Ammon's horn (tissue), 1 donor: ENCODE measurements around the gene ARID3A.

Experiments
- DNase-seq: peaks from one replicate; pipeline ENCODE4 v3.0.0-alpha.2; 2016; ENCODE audit warnings: low spot score

Gene ARID3A

DNA sequence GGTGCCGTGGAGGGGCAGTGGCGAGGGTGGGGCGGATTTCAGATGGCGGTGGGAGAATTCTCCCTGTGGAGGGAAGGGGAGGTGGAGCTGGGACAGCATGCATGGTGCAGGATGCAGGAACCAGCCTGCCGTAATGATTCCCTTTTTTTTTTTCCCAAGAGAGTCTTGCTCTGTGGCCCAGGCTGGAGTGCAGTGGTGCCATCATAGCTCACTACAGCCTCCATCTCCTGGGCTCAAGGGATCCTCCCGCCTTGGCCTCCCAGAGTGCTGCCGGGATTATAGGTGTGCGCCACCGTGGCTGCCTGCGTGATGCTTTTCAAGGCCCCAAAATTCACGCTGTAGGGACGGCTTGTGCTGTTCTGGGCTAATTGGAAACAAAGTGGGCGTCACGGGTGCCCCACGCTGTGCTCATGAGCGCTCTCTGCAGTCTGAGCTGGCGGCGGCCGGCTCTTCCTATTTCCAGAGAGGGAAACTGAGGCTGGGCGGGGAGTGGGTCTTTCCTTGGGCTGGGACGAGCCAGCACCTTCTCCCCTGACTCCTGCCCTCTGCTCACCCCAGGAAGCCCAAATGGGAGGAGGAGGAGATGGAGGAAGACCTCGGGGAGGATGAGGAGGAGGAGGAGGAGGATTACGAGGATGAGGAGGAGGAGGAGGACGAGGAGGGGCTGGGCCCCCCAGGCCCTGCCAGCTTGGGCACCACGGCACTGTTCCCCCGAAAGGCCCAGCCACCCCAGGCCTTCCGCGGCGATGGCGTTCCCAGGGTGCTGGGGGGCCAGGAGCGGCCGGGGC, 6.2 kb downstream of the ARID3A start:
- DNase-seq = no peak

DNA sequence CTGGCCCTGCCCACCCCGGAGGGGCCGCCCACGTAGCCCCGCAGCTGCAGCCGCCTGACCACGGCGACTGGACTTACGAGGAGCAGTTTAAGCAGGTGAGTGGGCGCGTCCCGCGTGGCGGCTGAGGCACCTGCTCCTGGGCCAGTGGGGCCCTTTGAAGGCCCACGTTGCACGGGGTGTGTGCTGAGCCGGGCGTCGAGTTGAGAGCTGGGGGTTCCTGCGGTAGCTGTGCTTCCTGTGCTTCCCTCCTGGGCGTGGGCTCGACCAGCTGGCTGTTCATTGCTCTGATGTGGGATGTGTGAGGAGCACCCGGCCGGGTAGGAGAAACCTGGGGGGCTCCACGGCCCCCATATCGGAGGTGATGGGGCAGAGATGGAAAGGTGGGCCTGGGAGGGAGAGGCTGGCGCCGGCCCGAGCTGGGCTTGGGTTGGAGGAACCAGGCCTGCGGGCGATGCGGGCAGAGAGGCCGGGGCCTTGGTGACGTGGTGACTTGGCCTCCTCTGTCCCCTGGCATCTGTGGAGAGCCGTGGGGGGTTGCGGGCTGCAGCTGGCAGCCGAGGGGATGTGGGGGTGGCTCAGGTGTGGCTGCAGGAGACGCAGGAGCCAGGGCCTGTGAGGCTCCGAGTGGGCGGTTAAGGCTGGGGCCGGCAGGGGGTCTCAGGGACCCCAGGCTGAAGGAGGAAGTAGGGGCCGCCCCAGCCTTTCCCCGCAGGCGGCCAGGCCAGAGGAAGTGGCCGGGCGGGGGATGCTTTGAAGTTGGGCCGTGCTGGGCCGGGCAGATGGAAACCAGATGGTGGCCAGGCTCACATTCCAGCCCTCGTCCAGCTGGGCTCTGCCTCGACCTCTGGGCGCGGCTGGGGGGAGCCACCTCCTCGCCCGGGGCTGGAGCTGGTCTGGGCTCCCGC, 7.1 kb downstream of the ARID3A start:
- DNase-seq = peak; percentile 50

DNA sequence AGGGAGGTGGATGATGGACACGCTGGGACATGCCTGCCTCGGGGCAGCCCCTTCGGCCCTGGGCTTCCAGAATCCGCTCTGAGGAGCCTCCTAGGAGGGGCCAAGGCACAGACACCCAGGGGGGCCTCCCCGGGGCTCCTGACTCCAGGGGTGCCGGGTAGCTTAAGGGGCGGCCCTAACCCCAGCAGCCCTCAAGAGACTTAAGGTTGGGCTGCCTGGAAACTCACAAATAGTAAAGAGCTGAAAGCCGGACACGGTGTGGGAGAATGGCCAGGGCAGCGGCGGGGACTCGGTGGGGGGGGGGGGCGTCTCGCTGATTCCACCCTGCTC, 7.7 kb downstream of the ARID3A start:
- DNase-seq = no peak

DNA sequence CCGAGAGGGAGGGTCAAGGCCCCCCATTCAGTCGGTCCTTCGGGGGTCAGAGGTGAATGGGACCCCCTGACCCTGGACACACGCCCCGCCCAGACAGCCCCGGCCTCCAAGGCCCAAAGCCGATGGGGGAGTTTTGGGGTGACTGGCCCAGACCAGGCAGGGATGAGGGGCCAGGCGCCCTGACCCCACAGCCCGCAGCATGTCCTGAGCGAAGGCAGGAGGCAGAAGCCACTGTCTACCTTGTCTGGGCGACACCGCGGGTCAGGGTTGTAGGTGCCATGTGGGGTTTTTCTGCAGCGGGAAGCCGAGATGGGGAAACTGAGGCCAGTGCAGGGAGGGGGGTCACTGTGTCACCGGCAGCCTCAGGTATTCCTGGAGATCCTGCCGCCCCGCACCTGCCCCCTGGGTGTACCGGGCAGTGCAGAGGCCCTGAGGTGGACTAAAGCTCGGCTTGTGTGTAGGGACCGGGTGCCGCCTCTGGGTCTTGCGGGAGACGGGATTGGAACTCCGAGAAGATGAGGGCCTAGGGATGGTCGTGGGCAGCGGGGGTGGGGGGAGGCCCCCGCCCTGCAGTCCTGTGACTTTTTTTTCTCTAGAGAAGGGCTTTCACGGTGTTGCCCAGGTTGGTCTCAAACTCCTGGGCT, 8.5 kb downstream of the ARID3A start:
- DNase-seq = no peak

DNA sequence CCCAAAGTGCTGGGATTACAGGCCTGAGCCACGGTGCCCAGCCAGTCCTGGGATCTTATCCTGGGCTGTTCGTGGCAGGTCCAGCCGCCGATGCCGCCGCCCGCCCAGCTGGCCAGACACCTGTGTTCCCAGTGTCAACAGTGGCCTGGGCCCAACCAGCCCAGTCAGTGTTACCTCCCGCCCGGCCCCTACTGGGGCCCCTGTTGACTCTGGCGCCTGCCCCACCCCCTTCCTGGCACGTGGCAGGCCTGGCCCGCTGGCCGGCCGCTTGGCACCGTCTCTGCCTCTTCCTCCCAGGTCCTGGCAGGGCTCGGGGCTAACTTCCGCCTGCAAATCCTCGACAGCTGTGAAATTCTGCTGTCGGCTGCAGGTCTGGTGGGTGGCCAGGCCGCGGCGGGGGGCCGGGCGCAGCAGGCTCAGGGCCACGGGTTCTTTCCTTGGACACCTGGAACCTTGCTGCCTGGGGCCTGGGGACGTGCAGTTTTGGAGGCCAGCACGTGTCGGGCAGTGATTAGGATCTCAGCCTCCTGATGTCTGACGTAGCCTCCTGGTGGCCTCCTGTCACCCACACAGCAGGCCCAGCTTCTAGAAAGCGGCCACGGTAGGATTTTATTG, 9.1 kb downstream of the ARID3A start:
- DNase-seq = peak; percentile 81

DNA sequence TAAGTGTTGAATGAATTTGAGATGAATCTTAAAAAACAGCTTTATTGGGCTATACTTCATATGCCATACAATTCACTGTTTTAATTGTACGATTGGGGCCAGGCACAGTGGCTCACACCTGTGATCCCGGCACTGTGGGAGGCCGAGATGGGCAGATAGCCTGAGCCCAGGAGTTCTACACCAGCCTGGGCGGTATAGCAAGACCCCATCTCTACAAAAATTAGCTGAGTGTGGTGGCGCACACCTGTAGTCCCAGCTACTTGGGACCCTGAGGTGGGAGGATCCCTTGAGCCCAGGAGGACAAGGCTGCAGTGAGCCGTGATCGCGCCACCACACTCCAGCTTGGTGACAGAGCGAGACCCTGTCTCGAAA, 10.3 kb downstream of the ARID3A start:
- DNase-seq = no peak

DNA sequence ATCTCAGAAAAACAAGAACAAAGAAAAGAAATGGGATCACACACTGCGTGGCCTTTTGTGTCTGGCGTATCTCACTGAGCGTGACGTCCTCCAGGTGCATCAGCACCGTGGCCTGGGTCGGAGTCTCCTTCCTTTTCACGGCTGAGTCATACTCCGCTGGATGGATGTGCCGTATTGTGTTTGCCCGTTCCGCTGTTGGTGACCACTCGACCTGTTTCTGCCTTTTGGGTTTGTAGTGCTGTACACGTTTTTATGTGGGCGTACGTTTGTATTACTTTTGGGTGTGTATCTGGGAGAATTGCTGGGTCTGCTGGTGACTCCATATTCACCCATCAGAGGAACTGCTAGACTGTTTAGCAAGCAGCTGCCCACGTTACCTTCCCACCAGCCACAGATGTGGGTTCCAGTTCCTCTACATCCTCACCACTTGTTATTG, 11.4 kb downstream of the ARID3A start:
- DNase-seq = no peak

DNA sequence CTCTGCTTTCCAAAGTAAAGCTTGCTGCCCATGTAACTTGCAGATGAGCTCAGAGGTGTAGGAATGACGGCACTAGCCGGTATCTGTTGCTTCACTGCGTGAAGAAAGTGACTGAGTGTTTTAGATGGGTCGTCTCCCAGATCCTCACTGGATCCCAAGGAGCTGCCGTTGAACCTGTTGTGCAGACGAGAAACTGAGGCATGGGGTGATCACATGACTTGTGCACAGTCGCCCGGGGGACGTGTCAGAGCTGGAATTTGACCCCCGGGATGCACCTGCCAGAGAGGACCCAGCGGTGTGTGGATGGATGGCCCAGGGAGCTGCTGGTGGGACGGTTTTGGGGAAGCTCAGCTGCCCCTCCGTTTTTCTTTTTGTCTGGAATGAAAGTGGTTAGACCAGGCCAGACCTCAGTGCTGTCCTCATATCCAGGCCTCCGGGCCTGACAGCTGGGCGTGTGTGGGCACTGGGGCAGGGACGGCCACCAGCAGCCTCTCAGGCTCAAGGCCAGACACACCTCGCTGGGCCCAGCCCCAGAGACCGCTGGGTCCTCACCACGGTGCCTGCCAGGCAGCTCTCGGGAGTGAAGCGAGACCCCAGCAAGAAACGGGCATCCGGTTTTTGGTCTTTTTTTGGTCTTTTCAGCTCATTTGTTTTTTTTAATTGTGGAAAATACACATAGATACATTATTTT, 12.5 kb downstream of the ARID3A start:
- no peak for DNase-seq

DNA sequence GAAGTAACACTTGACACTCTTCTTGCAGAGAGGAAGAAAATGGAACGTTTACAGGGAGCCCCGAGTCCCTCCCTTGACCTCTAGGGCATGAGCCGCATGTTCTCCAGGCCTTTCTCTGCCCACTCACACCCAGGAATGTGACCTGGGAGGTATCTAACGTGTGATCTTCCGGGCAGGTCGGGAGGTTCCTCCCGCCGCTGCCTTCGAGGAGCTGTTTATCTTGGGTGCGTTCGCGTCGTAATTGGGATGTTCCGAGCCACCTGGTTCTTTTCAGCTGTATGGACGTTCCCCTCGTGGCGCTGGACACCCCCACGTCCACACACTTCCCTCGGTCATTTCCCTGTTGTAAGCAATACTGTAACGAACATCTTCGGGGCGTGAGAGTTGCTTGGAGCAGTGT, 13.6 kb downstream of the ARID3A start:
- no peak for DNase-seq

DNA sequence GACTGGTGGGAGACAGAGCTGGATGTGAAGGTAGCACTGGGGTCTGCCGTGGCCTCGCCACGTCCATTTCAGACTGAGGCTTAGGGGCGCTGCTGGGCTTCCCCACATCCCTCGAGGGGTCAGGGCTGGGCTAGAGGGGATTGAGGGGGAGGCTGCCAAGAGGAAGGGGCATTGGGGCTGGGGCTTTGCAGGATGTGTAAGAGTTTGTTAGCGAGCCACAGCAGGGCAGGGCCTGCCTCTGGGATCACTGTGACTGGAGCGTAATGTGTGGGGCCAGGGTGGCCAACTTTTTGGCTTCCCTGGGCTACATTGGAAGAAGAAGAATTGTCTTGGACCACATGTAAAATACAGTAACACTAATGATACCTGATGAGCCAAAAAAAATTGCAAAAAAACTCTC, 14.1 kb downstream of the ARID3A start:
- no peak for DNase-seq

DNA sequence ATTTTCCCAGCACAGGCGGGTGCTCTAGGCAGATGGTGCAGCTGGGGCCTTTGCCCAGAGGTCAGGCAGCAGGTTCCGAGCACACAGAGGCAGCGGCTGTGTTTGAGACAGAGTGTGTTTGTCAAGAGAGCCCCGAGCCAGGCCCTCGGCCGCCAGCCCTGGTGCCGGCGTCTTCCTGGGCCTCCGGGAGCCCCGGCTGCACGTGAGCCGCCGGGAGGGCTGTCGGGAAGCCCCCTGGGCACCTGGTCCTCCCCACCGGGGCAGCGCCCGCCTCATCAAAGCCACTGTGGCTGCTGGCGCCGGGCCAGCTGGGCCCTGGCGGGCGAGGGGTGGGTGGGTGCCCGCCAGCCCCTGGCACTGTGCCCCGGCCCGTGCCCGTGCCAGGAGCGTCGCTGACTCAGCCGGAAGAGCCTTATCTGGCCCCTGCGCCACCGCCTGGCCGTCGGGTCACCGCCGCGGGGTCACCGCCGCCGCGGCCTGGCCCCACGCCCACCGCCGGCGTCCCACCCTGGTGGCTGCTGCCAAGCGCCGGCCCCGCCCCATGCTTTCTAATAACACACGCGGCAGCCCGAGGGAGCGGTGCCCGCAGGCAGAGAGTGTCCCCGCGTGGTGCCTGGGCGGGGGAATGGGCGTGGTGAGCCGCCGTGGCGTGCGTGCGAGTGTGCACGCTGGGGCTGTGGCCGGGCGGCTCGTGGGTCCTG, 14.9 kb downstream of the ARID3A start:
- DNase-seq = peak; percentile 76

DNA sequence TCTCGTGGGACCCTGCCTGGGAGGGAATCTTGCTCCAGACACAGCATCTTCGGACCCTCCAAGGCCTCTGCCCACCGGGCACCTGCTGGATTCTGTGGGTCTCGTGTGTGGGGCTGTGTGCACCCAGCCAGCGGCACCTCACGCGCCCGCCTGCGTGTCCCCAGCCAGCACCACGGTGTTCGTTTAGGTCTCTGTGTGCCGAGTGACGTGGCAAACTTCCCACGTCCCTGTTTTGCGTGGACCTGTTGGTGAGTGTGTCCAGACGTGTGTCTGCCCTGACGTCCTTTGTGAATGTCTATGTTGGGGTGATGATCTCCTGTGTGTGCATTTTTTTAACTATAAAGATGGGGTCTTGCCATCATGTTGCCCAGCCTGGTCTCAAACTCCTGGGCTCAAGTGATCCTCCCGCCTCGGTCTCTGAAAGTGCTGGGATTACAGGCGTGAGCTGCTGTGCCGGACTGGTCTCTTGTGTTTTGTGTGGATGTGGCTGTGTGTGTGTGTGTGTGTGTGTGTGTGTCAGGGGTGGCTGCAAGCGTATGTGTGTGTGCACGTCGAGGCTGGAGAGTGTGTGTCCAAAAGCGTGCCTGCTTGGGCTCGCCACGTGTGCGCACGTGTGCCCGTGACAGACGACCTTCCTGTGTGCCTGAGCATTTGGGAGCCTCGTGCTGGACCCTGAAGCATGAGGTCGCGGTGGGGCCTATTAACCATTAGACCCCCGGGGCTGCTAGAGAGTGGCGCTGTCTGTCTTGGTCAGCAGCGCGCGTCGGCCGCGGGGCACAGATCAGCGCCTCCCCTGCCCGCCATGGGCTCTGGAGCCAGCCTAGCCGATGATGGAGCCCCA, 15.7 kb downstream of the ARID3A start:
- no peak for DNase-seq

DNA sequence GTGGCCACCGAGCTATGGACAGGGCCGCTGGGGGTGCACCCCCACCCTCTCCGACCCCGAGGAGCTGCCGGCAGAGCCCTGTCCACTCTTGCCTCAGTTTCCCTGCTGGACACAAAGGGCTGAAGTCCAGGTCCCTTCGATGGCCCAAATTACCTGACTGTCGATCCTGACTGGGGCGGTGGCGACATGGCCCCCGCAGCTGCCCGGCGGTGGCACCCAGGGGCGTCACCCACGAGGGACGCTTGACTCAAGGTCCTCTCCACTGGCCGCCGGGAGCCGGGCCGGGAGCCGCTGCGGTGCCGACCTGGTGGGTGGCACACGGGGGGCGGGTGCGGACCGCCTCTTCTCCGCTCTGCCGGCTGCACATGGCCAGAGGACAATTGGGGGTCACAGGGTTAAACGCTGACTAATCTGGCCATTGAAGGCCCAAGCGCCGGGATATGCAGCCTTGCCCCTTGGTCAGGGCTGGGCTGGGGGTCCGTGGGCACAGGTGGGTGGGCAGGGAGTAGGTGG, 16.4 kb downstream of the ARID3A start:
- no peak for DNase-seq

DNA sequence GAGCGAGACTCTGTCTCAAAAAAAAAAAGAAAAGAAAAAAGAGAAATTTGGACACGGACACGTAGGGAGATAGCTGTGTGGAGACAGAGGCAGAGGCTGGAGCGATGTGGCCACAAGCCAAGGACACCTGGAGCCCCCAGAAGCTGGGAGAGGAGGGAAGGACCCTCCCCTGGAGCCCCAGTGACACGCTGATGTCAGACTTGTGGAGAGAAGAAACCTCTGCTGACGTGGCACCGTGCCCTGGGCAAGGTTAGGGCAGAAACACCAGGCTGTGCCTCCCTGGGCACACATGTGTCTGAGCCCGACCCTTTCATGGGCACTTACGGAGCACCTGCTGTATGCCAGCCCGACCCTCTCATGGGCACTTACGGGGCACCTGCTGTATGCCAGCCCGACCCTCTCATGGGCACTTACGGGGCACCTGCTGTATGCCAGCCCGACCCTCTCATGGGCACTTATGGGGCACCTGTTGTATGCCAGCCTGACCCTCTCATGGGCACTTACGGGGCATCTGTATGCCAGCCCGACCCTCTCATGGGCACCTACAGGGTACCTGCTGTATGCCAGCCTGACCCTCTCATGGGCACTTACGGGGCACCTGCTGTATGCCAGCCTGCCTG, 17.8 kb downstream of the ARID3A start:
- DNase-seq = no peak

DNA sequence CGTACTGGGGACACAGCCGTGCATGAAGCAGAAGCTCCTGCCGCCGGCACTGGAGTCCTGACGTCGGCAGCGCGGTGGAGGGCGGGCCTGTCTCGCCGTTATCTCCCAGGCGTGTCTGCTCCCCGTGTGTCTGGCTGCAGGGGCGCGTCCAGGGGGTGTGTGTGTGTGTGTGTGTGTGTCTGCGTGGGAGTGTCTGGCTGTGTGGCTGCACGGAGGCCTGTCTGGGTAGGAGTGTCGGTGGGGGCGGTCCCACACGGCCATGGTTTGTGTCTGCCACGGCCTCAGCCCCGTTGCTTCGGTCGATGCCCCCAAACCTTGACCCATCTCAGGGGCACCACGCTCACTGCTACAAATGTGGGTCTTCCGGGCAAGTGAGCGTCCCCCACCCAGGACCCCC, 18.3 kb downstream of the ARID3A start:
- DNase-seq = no peak

DNA sequence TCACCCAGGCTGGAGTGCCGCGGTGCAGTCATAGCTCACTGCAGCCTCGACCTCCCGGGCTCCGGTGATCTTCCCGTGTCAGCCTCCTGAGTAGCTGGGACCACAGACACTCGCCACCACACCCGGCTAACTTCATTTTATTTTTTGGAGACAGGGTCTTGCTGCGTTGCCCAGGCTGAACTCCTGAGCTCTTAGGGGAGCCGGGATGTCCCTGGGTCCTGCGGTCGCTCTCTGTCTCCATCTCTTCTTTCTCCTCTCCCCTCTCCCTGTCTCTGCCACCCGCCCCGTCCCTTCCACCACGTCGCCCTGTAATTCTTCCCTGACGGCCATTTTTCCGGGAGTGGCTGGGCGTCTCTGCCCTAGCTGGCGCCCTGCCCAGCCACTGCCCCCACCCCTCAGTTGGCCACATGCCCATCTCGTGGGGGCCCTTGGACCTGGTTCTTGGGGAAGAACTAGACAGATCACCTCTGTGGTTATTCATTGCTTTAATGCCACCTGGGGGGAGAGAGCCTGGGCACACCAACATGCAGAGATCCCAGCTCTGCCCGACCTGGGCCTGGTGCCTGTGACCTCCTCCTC, 18.9 kb downstream of the ARID3A start:
- no peak for DNase-seq

DNA sequence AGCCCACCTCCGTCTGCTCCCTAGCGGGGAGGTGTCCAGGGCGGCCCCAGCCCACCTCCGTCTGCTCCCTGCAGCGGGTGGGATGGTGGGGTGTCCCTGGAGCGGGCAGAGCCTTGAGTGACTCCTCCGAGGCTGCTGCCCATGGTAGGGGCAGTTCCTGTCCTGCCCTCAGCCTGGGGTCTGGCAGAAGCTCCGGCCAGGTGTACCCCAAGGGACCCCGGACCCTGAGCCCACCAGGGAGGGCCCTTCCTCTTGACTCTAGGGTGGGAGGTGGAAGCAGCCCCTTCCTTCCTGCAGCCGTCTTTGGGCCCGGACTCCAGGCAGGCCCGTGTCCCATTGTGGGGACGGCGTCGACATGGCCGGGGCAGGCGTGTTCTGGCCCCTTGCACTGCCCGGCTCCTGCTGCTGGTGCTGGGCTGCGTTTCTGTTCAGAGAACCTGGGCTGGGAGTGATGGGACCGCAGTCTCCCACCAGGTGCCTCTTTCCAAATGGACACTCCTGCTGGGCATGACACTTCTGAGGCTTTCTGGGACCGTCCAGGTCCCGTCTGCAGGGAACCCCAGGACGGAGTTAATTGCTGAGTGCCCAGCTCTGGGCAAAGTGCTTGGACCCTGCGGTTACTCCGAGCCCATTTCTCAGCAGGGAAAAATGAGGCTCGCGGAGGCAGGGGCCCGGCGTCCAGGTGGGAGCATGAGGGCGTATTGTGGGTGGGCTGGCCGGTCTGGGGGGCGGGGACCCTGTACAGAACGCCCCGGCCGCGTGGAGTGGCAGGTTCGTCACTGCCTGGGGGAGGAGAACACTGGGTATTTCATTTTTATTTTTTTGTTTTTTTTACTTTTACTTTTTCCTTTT, 19.8 kb downstream of the ARID3A start:
- DNase-seq = no peak

DNA sequence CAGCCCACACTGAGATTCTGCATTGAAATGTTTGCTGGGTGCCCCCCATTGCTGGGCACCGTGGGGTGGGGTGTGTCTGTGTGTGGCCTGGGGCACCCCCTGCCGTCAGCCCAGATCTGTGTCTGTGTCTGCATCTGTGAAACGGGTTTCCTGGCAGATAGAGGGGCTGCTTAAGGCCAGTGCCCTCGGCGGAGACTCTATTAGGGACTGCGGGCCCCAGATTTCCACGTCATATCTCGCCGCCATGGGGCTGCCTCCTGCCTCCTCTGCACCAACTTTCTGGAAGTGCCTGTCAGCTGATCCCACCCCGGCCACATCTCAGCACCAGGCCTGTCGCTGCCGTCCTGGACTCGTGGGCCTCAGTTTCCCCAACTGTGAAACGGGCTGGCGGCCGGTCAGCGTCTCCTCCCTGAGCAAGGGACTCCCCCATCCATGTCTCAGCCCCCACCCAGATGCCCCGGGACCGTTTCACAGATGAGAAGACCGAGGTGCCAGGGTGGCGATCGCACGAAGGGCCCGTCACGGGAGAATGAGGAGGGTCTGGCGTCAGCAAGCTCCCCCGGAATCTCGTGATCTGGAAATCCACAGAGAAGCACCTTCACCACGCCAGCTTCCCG, 21.4 kb downstream of the ARID3A start:
- DNase-seq = no peak
